Stomach (tissue), 4 donors: Measurements from ENCODE around the gene TIMM23.
"Not testable (repeated sequence)": the region's sequence is repeated elsewhere in the genome, so short reads cannot be mapped to it uniquely, and the experiment has no call there.

Source experiments
- POLR2A ChIP-seq, 4 donors: fragments of 450-650 bp; IDR thresholded peaks; one replicate each; pipeline ENCODE4 v1.6.1; 2016; ENCODE audit warnings: antibody characterized with exemption in 4 of 4, control low read depth in 2 of 4, mild to moderate bottlenecking in 1 of 4, moderate library complexity in 1 of 4
- POLR2AphosphoS5 ChIP-seq, 3 donors: sonication (generic); formaldehyde crosslinking; IDR thresholded peaks; one replicate each; pipeline ENCODE4 v1.6.1; 2016; ENCODE audit warnings: antibody characterized with exemption in 3 of 3

DNA sequence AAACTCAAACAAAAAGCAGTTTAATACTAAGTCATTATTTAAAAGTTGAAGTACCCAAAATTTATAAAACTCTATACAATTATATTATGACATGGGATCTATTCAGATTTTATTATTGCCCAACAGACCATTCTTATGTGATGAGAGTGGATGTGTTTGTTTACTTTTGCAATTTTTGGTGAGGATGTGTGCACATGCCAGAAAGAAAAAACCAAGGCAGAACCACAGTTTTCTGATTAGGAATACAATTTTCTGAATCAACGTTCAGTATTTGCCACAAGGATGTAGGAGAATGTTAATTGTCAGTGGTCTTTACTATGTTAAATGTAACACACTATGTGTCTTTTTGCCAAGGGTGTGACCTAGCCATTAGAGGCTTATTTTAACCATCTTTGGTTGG, 9.1 kb downstream of the TIMM23 start:
- TF ChIP-seq POLR2A, POLR2AphosphoS5 (IDR thresholded peaks at IDR 0.05): not testable (repeated sequence)
